Tibial nerve (tissue), 4 donors: ENCODE results near the gene GNG10.

Source experiments
- EP300 ChIP-seq, 2 donors: sonication (generic); formaldehyde crosslinking; IDR thresholded peaks; one replicate each; pipeline ENCODE4 v1.6.1; 2017; ENCODE audit warnings: antibody characterized with exemption in 2 of 2, mild to moderate bottlenecking in 1 of 2
- POLR2A ChIP-seq, 2 donors: fragments of 450-650 bp; IDR thresholded peaks; one replicate each; pipeline ENCODE4 v1.6.1; 2017; ENCODE audit warnings: antibody characterized with exemption in 2 of 2, mild to moderate bottlenecking in 2 of 2, moderate library complexity in 2 of 2
- TF ChIP-seq, protein P1 (sequence below), 5 experiments: fragments of 200-600 bp in 3 of 5; fragments of 450-650 bp in 2 of 5; sonication (generic) in 3 of 5; IDR thresholded peaks; one replicate each; pipeline ENCODE4 v1.5.1; 2016 to 2019; ENCODE audit warnings: antibody characterized with exemption in 5 of 5, mild to moderate bottlenecking in 3 of 5, moderate library complexity in 2 of 5

- TF ChIP-seq, protein P1, sequence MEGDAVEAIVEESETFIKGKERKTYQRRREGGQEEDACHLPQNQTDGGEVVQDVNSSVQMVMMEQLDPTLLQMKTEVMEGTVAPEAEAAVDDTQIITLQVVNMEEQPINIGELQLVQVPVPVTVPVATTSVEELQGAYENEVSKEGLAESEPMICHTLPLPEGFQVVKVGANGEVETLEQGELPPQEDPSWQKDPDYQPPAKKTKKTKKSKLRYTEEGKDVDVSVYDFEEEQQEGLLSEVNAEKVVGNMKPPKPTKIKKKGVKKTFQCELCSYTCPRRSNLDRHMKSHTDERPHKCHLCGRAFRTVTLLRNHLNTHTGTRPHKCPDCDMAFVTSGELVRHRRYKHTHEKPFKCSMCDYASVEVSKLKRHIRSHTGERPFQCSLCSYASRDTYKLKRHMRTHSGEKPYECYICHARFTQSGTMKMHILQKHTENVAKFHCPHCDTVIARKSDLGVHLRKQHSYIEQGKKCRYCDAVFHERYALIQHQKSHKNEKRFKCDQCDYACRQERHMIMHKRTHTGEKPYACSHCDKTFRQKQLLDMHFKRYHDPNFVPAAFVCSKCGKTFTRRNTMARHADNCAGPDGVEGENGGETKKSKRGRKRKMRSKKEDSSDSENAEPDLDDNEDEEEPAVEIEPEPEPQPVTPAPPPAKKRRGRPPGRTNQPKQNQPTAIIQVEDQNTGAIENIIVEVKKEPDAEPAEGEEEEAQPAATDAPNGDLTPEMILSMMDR (IDR thresholded peaks at IDR 0.05) = no peak
- no peak for TF ChIP-seq POLR2A (IDR thresholded peaks at IDR 0.05)
- TF ChIP-seq EP300 (IDR thresholded peaks at IDR 0.05) = no peak
Measured at GRCh38 chr9:111659691-111660090, 1.7 kb upstream of the GNG10 start.
